ENCODE data around the gene LOX.

LOX gene, protein sequence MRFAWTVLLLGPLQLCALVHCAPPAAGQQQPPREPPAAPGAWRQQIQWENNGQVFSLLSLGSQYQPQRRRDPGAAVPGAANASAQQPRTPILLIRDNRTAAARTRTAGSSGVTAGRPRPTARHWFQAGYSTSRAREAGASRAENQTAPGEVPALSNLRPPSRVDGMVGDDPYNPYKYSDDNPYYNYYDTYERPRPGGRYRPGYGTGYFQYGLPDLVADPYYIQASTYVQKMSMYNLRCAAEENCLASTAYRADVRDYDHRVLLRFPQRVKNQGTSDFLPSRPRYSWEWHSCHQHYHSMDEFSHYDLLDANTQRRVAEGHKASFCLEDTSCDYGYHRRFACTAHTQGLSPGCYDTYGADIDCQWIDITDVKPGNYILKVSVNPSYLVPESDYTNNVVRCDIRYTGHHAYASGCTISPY

GRCh38 chr5:122078116-122079110 is at the start of gene LOX:
TSS of gene LOX (minus strand) at chr5:122078259. CDS start at chr5:122077985, 274 bp downstream.
- no peak for DNase-seq (ENCODE audit: low read depth)

DNA sequence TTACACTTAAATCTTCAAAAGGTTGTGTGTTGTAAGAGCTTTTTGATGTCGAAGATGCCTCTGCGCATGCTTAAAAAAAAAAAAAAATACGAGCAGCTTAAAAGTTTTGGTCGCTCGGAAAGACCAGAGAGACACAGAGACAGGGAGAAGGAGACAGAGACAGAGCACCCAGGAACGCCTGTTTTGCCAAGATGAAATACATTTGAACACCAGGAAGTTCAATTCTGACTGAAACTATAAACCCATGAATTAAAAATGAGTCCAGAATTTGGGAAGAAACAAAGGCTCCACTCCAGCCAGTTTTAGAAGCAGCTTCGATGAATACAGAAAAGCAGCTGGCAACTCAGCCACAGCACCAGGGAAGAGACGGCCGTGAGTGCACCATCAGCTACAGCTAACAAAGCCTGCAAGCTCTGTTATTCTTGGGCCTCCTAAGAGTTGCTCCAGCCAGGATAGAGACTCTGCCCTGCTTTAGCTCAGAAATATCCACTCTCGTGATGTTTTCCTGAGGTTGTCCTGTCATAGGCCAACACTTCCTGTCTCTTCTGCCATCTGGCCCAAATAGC is 48.8 kb upstream of the LOX start:
- no peak for DNase-seq (ENCODE audit: low read depth)

- DNase-seq (ENCODE audit: low read depth) = no peak
These were observed 48.2 kb upstream of the LOX start for GRCh38 chr5:122126177-122126755.

GRCh38 chr5:122124766-122125165 is 46.7 kb upstream of the LOX start:
- no peak for DNase-seq (ENCODE audit: low read depth)

DNA sequence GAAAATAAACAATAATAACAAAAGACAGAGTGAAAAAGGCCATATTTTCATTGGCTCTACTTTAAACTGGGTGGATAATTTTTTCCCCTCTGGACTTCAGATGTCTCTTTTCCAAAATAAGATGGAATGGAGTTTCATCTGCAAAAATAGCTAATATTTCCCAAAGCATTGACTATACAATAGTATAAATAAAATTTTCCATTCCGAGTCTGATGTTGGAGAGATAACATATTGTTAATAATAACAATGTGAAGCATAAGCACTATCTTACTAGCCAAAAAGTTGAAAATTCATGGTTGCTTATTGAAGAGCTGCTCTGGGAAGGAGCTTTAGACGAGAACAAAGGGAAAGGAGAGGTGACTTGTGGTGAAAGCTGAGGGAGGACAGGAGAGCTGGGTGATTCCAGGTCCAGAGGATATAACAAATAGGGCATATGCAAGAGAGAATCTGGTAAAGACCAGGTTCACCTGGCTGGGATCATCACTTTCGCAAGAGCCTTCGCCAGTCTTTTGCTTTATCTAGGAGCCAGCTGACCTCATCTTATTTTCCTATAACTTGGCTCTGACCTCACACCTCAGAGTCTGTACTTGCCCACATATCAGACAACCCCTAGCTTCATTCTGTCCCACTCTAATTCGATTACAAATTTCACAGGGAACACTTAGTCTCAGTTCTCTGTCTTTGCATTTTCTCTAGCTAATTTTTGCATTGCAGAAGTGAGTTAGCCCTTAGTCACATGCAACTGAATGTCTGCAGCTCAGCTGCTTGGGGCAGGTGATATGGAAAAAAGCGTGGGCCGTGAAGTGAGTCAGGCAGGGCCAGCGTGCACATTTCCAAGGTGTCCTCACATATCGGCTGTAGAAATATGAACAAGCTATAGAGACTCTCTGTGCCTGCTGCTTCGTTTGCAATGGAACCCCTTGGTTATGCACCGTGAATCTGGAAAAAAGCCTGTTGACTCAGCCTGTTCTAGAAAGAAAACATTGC is 43.7 kb upstream of the LOX start:
- no peak for DNase-seq (ENCODE audit: low read depth)

- no peak for DNase-seq (ENCODE audit: low read depth)
These were observed 42.9 kb upstream of the LOX start for GRCh38 chr5:122120957-122121356.

DNA sequence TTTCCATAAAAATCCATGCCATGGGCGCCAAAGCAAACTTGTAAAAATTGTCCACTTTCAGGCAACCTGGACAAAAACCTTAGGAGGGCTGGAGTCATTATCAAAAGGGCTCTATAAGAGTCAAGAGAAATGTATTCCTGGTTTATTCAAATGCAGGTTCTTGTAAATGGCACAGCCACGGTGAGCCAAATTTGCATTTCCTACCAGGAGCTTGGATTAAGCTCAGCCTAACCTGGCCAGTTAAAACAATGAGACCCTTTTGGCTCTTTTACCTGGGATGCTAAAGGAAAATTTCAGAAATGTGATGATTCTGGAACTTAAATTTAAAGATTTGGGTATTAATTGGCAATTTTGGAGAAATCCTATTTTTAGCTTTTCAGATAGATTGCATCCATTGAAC is 42.4 kb upstream of the LOX start:
- no peak for DNase-seq (ENCODE audit: low read depth)

DNA sequence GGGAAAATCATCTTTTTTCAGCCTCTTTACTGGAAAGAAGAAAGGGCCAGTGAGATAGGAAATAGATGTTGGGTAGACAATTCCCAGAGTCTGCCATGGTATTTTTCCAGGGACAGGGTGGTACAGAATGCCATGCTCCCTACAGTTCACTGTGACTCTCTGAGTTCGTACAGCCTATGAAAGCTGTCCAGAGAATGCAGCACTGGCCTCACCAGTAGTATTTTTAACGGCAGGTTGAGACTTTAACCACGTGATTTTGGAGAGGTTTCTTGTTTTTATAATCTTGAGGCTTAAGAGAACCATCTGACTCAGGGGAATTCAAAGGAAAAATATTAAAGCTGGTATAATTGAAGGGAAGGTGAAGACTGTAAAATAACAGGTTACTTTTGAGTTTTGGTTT is 41.1 kb upstream of the LOX start:
- no peak for DNase-seq (ENCODE audit: low read depth)

GRCh38 chr5:122118356-122118948 is 40.4 kb upstream of the LOX start:
- DNase-seq (ENCODE audit: low read depth) = no peak

GRCh38 chr5:122114501-122114900 is 36.4 kb upstream of the LOX start:
- DNase-seq (ENCODE audit: low read depth) = no peak

- DNase-seq (ENCODE audit: low read depth) = no peak
These were observed 34.9 kb upstream of the LOX start for GRCh38 chr5:122112733-122113558.

GRCh38 chr5:122112063-122112462 is 34.0 kb upstream of the LOX start:
- DNase-seq (ENCODE audit: low read depth) = no peak

DNA sequence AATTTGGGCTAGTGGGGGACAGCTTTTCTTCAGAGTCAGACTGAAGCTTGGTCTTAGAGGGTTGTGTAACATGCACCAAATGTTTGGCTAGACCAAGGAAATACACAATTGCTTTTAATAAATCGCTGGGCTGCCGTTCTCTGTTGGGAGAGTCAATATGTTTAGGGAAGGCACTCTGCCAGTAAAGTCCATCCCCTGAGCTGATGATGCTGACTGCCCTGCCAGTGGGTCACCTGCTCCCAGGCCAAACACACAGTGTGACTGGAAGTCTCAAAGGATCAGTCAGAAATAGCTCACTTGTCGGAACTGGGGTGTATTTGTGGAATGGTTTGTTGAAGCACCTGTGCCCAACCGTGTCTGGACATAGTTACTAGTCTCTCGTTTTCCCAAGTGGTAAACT is 33.4 kb upstream of the LOX start:
- no peak for DNase-seq (ENCODE audit: low read depth)

- DNase-seq (ENCODE audit: low read depth) = no peak
These were observed 32.9 kb upstream of the LOX start for GRCh38 chr5:122110987-122111386.

- no peak for DNase-seq (ENCODE audit: low read depth)
These were observed 29.0 kb upstream of the LOX start for GRCh38 chr5:122107016-122107415.

DNA sequence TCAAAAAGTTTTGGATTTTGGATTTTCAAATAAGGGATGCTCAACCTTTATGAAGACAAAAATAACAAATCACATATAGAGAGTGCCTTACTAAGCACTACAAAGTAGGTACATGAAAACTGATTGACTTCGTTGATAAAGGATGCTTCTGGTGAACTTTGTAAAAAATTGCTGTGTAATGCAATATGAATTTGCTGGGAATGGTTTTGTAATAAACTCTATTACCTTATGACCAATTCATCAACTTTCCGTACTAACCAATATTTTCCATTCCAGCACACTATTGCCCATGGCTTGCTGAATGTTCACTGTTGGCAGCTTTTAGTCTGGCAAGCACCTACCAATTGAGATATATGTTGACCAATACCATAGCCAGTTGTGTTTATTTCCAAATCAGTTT is 27.9 kb upstream of the LOX start:
- no peak for DNase-seq (ENCODE audit: low read depth)

DNA sequence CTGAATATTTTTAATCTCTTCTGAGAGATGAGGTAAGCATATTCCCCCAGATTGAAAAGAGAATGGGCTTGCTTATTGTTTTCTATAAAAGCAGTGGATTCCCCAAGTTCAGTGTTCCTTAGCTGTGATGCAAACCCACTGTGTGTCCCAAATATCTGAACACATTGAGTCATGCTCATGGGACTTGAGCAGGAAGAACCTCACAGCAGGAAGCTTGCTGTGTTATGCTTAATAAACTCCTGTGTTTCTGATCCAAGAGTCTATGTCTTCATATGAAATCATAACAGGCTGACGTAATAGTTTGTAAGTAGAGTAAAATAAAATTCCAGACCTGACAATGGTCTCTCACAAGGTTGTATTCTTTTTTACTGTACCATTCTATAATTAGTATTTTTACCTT is 24.8 kb upstream of the LOX start:
- DNase-seq (ENCODE audit: low read depth) = no peak

GRCh38 chr5:122101636-122102285 is 23.7 kb upstream of the LOX start:
- DNase-seq (ENCODE audit: low read depth) = no peak
